HepG2 (cell line): ENCODE measurements around the gene TYMP. TPM values are rescaled to one million over a fixed set of nuclear protein-coding genes. Genes with fewer than 3 reads are reported as not detected.

Experiments
- ELF3 ChIP-seq: IDR thresholded peaks from 2 replicates; pipeline ENCODE4 v1.6.1; 2016; ENCODE audit warnings: missing genetic modification reagents, missing compliant biosample characterization
- GTF2F1 ChIP-seq: fragments of 150-350 bp; IDR thresholded peaks from 2 replicates; pipeline ENCODE4 v1.6.1; 2014; ENCODE audit warnings: low read length
- KDM1A ChIP-seq: IDR thresholded peaks from 2 replicates; pipeline ENCODE4 v1.6.1; 2016; ENCODE audit warnings: missing compliant biosample characterization
- NR2F6 ChIP-seq, 2 experiments: IDR thresholded peaks; 2 replicates each; pipeline ENCODE4 v1.6.1; 2016; ENCODE audit warnings: antibody characterized with exemption in 1 of 2, mild to moderate bottlenecking in 1 of 2
- REST ChIP-seq, 2 experiments: IDR thresholded peaks; 2 replicates each; pipeline ENCODE4 v1.6.1; 2011 to 2012; ENCODE audit warnings: low read length in 2 of 2, borderline replicate concordance in 1 of 2, low read depth in 1 of 2, mild to moderate bottlenecking in 1 of 2, moderate library complexity in 1 of 2
- ZIK1 ChIP-seq: sonication (generic); formaldehyde crosslinking; IDR thresholded peaks from 2 replicates; pipeline ENCODE4 v1.5.0; 2020; ENCODE audit warnings: mild to moderate bottlenecking, low read depth, missing genetic modification reagents, borderline replicate concordance
- ZNF230 ChIP-seq: sonication (generic); formaldehyde crosslinking; IDR thresholded peaks from 2 replicates; pipeline ENCODE4 v1.4.0; 2020; ENCODE audit warnings: mild to moderate bottlenecking, missing genetic modification reagents
- ZNF333 ChIP-seq: sonication (generic); formaldehyde crosslinking; IDR thresholded peaks from 2 replicates; pipeline ENCODE4 v1.4.0; 2020; ENCODE audit warnings: mild to moderate bottlenecking, missing genetic modification reagents, borderline replicate concordance
- ZNF460 ChIP-seq: sonication (generic); formaldehyde crosslinking; IDR thresholded peaks from 2 replicates; pipeline ENCODE4 v1.5.1; 2020; ENCODE audit warnings: missing genetic modification reagents, mild to moderate bottlenecking, borderline replicate concordance
- ZNF552 ChIP-seq: sonication (generic); formaldehyde crosslinking; IDR thresholded peaks from 2 replicates; pipeline ENCODE4 v1.9.0; 2022; ENCODE audit warnings: missing genetic modification reagents, mild to moderate bottlenecking, borderline replicate concordance
- ZNF710 ChIP-seq: sonication (generic); formaldehyde crosslinking; IDR thresholded peaks from 2 replicates; pipeline ENCODE4 v1.5.0; 2020; ENCODE audit warnings: mild to moderate bottlenecking, missing genetic modification reagents, borderline replicate concordance
- ZNF749 ChIP-seq: sonication (generic); formaldehyde crosslinking; IDR thresholded peaks from 2 replicates; pipeline ENCODE4 v1.8.0; 2022; ENCODE audit warnings: mild to moderate bottlenecking, missing genetic modification reagents, moderate library complexity, borderline replicate concordance
- polyA plus RNA-seq, 8 experiments: library from polyadenylated mRNA; depleted of rRNA in 3 of 8; stranded (reverse) in 7 of 8; unstranded in 1 of 8; fragments of >200 nt; fragmentation: Illumina TruSeq in 4 of 8; extraction: Trizol in 4 of 8; gene quantifications; 2 replicates each; pipeline versions ENCODE4 v1.2.1 to v1.2.3, GENCODE V29; 2011 to 2016; ENCODE audit warnings: low read depth in 4 of 8, missing spikeins in 1 of 8, mixed read lengths in 1 of 8; ENCODE audit not compliant: insufficient read depth in 1 of 8
- total RNA-seq, 5 experiments: library from RNA; depleted of rRNA; stranded (reverse); fragments of >200 nt; fragmentation: Illumina TruSeq; extraction: Trizol; gene quantifications; 2 replicates each; pipeline ENCODE4 v1.2.3, GENCODE V29; 2016; ENCODE audit warnings: low read depth in 1 of 5
- TF ChIP-seq, protein P1 (sequence below): sonication (generic); formaldehyde crosslinking; IDR thresholded peaks from 2 replicates; pipeline ENCODE4 v1.4.0; 2020; ENCODE audit warnings: missing genetic modification reagents, borderline replicate concordance
- TF ChIP-seq, protein P2 (sequence below): sonication (generic); formaldehyde crosslinking; IDR thresholded peaks from 2 replicates; pipeline ENCODE4 v1.5.0; 2020; ENCODE audit warnings: mild to moderate bottlenecking, missing genetic modification reagents, moderate library complexity

The TYMP gene
- total and polyA plus RNA-seq, 2 of the 13 experiments (the other 11 are each of a cell fraction or from before 2014, with no cell fraction given): 3.9 to 4.3 TPM

DNA sequence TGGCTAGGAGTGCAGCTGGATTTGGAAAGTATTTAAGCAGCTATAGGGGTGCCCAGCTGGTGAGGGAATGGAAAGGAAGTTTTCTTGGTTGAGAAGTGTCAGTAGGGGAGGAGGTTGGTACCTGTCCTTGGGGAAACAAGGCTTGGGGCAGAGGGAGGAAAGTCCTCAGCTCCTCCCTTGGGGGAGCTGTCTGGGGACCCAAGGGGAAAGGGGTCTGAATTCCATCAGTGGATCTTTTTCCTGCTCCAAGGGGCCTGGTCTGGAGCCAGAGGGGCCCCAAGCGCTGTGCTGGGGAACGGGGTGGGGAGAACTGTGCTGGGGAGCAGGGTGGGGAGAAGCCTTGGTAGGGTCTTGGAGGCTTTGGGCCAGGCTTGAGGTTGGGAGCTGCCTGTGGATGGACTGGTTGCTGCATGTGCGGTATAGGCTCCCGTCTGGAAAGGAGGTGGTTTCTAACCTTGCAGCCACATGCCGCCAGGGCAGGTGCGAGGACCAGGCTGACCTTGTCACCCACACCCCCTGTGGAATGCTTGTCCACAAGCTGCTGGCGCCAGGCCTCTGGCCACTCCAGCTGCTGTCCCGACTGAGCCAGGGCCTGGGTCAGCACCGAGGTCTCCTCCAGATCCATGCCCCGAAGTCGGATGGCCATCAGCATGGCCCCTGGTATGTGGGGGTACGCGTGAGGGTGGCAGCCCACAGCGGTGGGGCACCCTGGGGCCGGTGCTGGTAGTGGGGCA lies 963 bp downstream of the TYMP start (continued):
- peak; percentile 13; the same call in 1 of the 2 replicates for TF ChIP-seq ZNF710 (CRISPR knock-in tag)
- no peak for TF ChIP-seq GTF2F1
- TF ChIP-seq REST (IDR thresholded peaks at IDR 0.05; ENCODE audit: borderline replicate concordance in 1 of 2, low read depth in 1 of 2, low read length in 2 of 2): no peak
- no peak for TF ChIP-seq ZNF460 (CRISPR knock-in tag)
- TF ChIP-seq ZNF749: no peak
- no peak for TF ChIP-seq ZNF230 (CRISPR knock-in tag)
- TF ChIP-seq ZIK1 (CRISPR knock-in tag): no peak
- TF ChIP-seq, protein P1, sequence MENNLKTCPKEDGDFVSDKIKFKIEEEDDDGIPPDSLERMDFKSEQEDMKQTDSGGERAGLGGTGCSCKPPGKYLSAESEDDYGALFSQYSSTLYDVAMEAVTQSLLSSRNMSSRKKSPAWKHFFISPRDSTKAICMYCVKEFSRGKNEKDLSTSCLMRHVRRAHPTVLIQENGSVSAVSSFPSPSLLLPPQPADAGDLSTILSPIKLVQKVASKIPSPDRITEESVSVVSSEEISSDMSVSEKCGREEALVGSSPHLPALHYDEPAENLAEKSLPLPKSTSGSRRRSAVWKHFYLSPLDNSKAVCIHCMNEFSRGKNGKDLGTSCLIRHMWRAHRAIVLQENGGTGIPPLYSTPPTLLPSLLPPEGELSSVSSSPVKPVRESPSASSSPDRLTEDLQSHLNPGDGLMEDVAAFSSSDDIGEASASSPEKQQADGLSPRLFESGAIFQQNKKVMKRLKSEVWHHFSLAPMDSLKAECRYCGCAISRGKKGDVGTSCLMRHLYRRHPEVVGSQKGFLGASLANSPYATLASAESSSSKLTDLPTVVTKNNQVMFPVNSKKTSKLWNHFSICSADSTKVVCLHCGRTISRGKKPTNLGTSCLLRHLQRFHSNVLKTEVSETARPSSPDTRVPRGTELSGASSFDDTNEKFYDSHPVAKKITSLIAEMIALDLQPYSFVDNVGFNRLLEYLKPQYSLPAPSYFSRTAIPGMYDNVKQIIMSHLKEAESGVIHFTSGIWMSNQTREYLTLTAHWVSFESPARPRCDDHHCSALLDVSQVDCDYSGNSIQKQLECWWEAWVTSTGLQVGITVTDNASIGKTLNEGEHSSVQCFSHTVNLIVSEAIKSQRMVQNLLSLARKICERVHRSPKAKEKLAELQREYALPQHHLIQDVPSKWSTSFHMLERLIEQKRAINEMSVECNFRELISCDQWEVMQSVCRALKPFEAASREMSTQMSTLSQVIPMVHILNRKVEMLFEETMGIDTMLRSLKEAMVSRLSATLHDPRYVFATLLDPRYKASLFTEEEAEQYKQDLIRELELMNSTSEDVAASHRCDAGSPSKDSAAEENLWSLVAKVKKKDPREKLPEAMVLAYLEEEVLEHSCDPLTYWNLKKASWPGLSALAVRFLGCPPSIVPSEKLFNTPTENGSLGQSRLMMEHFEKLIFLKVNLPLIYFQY (CRISPR knock-in tag): no peak
- TF ChIP-seq KDM1A: no peak
- TF ChIP-seq ZNF552 (CRISPR knock-in tag): no peak
- TF ChIP-seq, protein P2, sequence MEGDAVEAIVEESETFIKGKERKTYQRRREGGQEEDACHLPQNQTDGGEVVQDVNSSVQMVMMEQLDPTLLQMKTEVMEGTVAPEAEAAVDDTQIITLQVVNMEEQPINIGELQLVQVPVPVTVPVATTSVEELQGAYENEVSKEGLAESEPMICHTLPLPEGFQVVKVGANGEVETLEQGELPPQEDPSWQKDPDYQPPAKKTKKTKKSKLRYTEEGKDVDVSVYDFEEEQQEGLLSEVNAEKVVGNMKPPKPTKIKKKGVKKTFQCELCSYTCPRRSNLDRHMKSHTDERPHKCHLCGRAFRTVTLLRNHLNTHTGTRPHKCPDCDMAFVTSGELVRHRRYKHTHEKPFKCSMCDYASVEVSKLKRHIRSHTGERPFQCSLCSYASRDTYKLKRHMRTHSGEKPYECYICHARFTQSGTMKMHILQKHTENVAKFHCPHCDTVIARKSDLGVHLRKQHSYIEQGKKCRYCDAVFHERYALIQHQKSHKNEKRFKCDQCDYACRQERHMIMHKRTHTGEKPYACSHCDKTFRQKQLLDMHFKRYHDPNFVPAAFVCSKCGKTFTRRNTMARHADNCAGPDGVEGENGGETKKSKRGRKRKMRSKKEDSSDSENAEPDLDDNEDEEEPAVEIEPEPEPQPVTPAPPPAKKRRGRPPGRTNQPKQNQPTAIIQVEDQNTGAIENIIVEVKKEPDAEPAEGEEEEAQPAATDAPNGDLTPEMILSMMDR: peak; percentile 6; the same call in 1 of the 2 replicates
- no peak for TF ChIP-seq ELF3 (CRISPR knock-in tag)
- TF ChIP-seq ZNF333 (CRISPR knock-in tag): no peak
- peak; percentile 29; the same call in 1 of the 2 replicates for TF ChIP-seq NR2F6 (IDR thresholded peaks at IDR 0.05)
- TF ChIP-seq NR2F6 (CRISPR knock-in tag; IDR thresholded peaks at IDR 0.05): peak; percentile 83
